Thymus (tissue), 11 donors: ENCODE data around the gene CIROP. TPM values are rescaled to one million over a fixed set of nuclear protein-coding genes. Genes with fewer than 3 reads are reported as not detected.
A peak's percentile ranks its signal among the peaks of the same experiment; 100 is the strongest.

Experiments used
- DNase-seq, 9 donors: peaks; one replicate each; pipeline ENCODE4 v3.0.0-alpha.2; 2013; ENCODE audit warnings: low spot score in 9 of 9, low read depth in 6 of 9, missing footprints in 1 of 9
- H3K27ac ChIP-seq, 2 donors: one replicate each; pipeline ENCODE4 v1.5.1; 2013; ENCODE audit warnings: control low read depth in 1 of 2, low read depth in 1 of 2, low read length in 1 of 2, mild to moderate bottlenecking in 1 of 2, moderate library complexity in 1 of 2
- H3K27me3 ChIP-seq, 2 donors: one replicate each; pipeline ENCODE4 v1.5.1; 2013; ENCODE audit warnings: low read length in 1 of 2; ENCODE audit not compliant: control insufficient read depth in 2 of 2, insufficient read depth in 1 of 2
- H3K36me3 ChIP-seq, 2 donors: one replicate each; pipeline ENCODE4 v1.5.1; 2013; ENCODE audit warnings: low read length in 1 of 2, mild to moderate bottlenecking in 1 of 2, moderate library complexity in 1 of 2; ENCODE audit not compliant: control insufficient read depth in 2 of 2, insufficient read depth in 2 of 2
- H3K4me1 ChIP-seq, 2 donors: one replicate each; pipeline ENCODE4 v1.5.1; 2013; ENCODE audit warnings: low read length in 2 of 2; ENCODE audit not compliant: control insufficient read depth in 2 of 2, insufficient read depth in 2 of 2
- H3K4me3 ChIP-seq, 2 donors: one replicate each; pipeline ENCODE4 v1.5.1; 2013; ENCODE audit warnings: low read length in 2 of 2, control low read depth in 1 of 2, mild to moderate bottlenecking in 1 of 2
- H3K9me3 ChIP-seq, 2 donors: one replicate each; pipeline ENCODE4 v1.5.1; 2013; ENCODE audit warnings: low read length in 1 of 2, mild to moderate bottlenecking in 1 of 2; ENCODE audit not compliant: control insufficient read depth in 2 of 2, insufficient read depth in 1 of 2
- WGBS: extraction: QIAGEN DNeasy Blood & Tissue Kit; methylation state at CpG from one replicate; pipeline ENCODE4 v1.1.7; 2013; 5-methylcytosine and 5-hydroxymethylcytosine counted together
- polyA plus RNA-seq: library from polyadenylated mRNA; stranded (reverse); fragments of 200-250 nt; gene quantifications from one replicate; pipeline ENCODE4 v1.2.3, GENCODE V29; 2013
- total RNA-seq: library from RNA; stranded (reverse); fragments of 120-200 nt; gene quantifications from one replicate; pipeline ENCODE4 v1.2.4, GENCODE V29; 2013
- donor health status: healthy.

CIROP gene
- total and polyA plus RNA-seq, 2 donors: 0.05 to 0.07 TPM

DNA sequence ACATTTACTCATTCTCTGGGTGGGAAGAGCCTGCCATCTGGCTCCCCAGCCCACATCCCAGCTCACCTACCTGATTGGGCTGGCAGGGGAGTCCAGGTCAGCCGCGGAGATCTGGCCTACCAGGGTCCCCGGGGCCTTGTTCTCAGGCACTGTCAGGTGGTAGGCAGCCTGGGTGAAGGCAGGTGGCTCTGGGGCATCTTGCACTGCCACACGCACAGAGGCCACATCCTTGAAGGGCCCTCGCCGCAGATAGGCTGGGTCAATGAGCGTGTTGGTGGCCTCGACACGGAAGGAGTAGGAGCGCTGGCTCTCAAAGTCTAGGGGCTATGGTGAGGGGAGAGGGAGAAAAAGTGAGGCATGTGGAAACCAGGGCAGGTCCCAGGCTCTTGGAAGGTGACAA is 51.4 kb downstream of the CIROP start:
- 98% methylated on average over 10 of the region's 10 CpGs for WGBS

DNA sequence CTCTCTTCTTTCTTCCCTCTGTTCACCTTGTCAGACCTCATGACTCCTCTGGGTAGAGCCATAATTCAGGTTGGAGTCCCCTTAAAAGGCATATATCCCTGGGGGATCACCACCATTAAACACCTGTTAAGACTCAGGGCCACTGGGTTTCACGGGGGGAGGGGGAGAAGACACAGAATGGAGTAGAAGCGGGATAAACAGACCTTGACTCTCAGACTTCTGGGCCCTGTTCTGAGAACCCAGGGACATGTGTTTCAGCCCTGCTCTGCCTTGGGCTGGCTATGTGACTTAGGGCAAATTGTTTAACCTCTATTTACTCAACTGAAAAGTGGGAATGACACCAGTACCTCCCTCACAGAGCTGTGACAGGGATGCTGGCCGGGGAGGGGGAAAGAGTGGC is 52.1 kb downstream of the CIROP start:
- Histone ChIP-seq H3K27me3 (peaks cover 0 to 13% of the 10 kb centered on the region in 2 donors), H3K9me3 (peaks cover 0 to 4% of the 10 kb centered on the region in 2 donors), H3K4me1 (peaks cover 13 to 22% of the 10 kb centered on the region in 2 donors), H3K36me3 (peaks cover 4 to 29% of the 10 kb centered on the region in 2 donors), H3K4me3 (no peak overlapping the region), H3K27ac (no peak overlapping the region)
- DNase-seq: no peak
- WGBS: 96% methylated on average over 3 of the region's 3 CpGs

More for the DNA sequence above, 51.4 kb downstream of the CIROP start:
- DNase-seq: no peak
- H3K9me3 ChIP-seq: peaks cover 0 to under 1% of the 10 kb centered on the region in 2 donors
- no peak overlapping the region for H3K27ac ChIP-seq
- H3K27me3 ChIP-seq: peaks cover 0 to 12% of the 10 kb centered on the region in 2 donors
- H3K36me3 ChIP-seq: peaks cover 8 to 30% of the 10 kb centered on the region in 2 donors
- peaks cover 15 to 29% of the 10 kb centered on the region in 2 donors for H3K4me1 ChIP-seq
- H3K4me3 ChIP-seq: no peak overlapping the region

DNA sequence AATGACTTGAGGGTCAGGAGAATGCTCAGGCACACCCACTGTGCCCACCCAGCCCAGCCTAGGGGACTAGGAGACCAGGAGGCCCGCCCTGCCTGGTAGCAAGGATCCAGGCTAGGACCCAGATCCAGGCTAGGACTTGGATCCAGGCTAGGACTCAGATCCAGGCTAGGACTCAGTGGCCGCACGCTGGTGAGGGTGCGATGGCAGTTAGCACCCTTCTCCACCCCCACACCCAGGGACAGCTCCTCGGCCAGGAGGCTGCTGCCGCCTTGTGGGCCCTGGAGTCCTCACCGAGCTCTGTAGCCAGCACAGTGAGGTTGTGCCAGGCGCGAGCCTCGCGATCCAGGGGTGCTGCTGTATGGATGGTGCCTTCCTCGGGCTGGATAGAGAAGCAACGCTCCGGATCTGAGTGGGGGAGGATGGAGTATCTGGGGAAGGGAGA is 52.6 kb downstream of the CIROP start:
- Histone ChIP-seq H3K4me1 (peaks cover 10 to 22% of the 10 kb centered on the region in 2 donors), H3K4me3 (no peak overlapping the region), H3K36me3 (peaks cover 4 to 29% of the 10 kb centered on the region in 2 donors), H3K9me3 (peaks cover 0 to 4% of the 10 kb centered on the region in 2 donors), H3K27ac (peak overlapping the region in 1 of 2 donors; percentile 21), H3K27me3 (peaks cover 0 to 17% of the 10 kb centered on the region in 2 donors)
- WGBS: 90% methylated on average over 14 of the region's 14 CpGs
- no peak for DNase-seq

DNA sequence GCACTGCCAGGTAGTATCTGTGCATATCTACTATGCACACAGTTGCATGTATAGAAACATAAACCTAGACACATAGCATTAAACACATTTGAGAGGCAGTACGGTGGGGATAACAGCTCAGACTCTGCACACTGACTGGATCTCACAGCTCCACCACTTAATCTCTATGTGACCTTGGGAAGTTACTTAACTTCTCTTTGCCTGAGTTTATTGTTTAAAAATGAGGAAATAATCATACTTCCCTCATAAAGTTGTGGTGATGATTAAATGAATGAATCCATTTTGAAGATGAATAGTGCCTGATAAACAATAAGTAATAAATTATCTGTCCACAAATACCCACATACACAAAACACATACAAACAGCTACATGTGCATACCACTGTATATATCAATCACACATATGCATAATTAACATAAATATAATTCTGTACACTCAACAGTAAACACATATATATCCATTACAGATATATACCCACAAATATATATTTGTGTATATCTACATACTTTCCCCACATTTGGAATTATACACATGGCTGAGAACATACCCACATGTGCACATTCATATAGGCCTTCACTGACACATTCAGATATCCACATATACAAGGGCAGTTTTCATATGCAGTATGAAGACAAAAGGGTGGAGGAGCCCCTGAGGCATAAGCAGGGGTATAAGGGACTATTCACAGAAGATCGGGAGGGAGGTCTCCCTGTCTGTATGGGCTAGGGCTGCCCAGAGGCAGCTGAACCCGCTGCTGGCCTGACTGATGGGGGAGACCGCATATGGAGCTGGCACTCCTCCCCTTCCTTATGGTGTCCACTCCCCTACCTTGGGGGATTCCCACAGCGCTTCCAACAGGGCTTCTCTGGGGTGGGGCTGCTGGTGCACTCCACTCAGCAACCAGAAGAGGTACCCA is 53.4 kb downstream of the CIROP start:
- peaks cover 0 to 4% of the 10 kb centered on the region in 2 donors for H3K9me3 ChIP-seq
- no peak for DNase-seq
- H3K4me3 ChIP-seq: no peak overlapping the region
- H3K36me3 ChIP-seq: peaks cover 4 to 29% of the 10 kb centered on the region in 2 donors
- peaks cover 0 to 11% of the 10 kb centered on the region in 2 donors for H3K27me3 ChIP-seq
- no peak overlapping the region for H3K27ac ChIP-seq
- H3K4me1 ChIP-seq: peaks cover 4 to 14% of the 10 kb centered on the region in 2 donors
- 94% methylated on average over 5 of the region's 5 CpGs for WGBS

Other genes starting within 250 kb of the CIROP start
- gene LRP10, start 233.2 kb downstream of the CIROP start, total RNA-seq: 11.4 TPM
- gene LRP10, start 233.2 kb downstream of the CIROP start, polyA plus RNA-seq: 18.6 TPM
- 0.47 TPM for gene REM2, start 221.8 kb downstream of the CIROP start, total RNA-seq
- gene REM2, start 221.8 kb downstream of the CIROP start, polyA plus RNA-seq: 3.2 TPM
- 85.2 TPM for gene RBM23, start 185.8 kb downstream of the CIROP start, total RNA-seq
- gene RBM23, start 185.8 kb downstream of the CIROP start, polyA plus RNA-seq: 41.8 TPM
- gene PRMT5, start 175.6 kb downstream of the CIROP start, total RNA-seq: 76.4 TPM
- gene PRMT5, start 175.6 kb downstream of the CIROP start, polyA plus RNA-seq: 31.8 TPM
- gene HAUS4, start 147.9 kb downstream of the CIROP start, total RNA-seq: 51.1 TPM
- 30.5 TPM for gene HAUS4, start 147.9 kb downstream of the CIROP start, polyA plus RNA-seq
- 14.4 TPM for gene AJUBA, start 122.4 kb downstream of the CIROP start, total RNA-seq
- gene AJUBA, start 122.4 kb downstream of the CIROP start, polyA plus RNA-seq: 22.4 TPM
- 23.8 TPM for gene C14orf93, start 94.8 kb downstream of the CIROP start, total RNA-seq
- gene C14orf93, start 94.8 kb downstream of the CIROP start, polyA plus RNA-seq: 17.5 TPM
- gene PSMB5, start 70.1 kb downstream of the CIROP start, total RNA-seq: 93.4 TPM
- 71.0 TPM for gene PSMB5, start 70.1 kb downstream of the CIROP start, polyA plus RNA-seq
- gene PSMB11, start 62.8 kb downstream of the CIROP start, total RNA-seq: 48.7 TPM
- 0.62 TPM for gene PSMB11, start 62.8 kb downstream of the CIROP start, polyA plus RNA-seq
- gene CDH24, start 47.5 kb downstream of the CIROP start, total RNA-seq: 2.8 TPM
- 7.0 TPM for gene CDH24, start 47.5 kb downstream of the CIROP start, polyA plus RNA-seq
- gene ACIN1, start 9.9 kb downstream of the CIROP start, total RNA-seq: 75.6 TPM
- gene ACIN1, start 9.9 kb downstream of the CIROP start, polyA plus RNA-seq: 123 TPM
- 52.9 TPM for gene C14orf119, start 9.5 kb downstream of the CIROP start, total RNA-seq
- 43.6 TPM for gene C14orf119, start 9.5 kb downstream of the CIROP start, polyA plus RNA-seq
- 2.5 TPM for gene CEBPE, start 14.3 kb upstream of the CIROP start, total RNA-seq
- 0.87 TPM for gene CEBPE, start 14.3 kb upstream of the CIROP start, polyA plus RNA-seq
- gene SLC7A8, start 78.7 kb upstream of the CIROP start, total RNA-seq: 3.2 TPM
- 15.0 TPM for gene SLC7A8, start 78.7 kb upstream of the CIROP start, polyA plus RNA-seq
- 0.05 TPM for gene RNF212B, start 132.9 kb upstream of the CIROP start, total RNA-seq
- gene RNF212B, start 132.9 kb upstream of the CIROP start, polyA plus RNA-seq: 0.07 TPM
- 10.6 TPM for gene HOMEZ, start 181.1 kb upstream of the CIROP start, total RNA-seq
- 10.2 TPM for gene HOMEZ, start 181.1 kb upstream of the CIROP start, polyA plus RNA-seq
- 6.6 TPM for gene PPP1R3E, start 197.9 kb upstream of the CIROP start, total RNA-seq
- 43.1 TPM for gene PPP1R3E, start 197.9 kb upstream of the CIROP start, polyA plus RNA-seq
- 5.5 TPM for gene BCL2L2, start 201.8 kb upstream of the CIROP start, total RNA-seq
- 20.6 TPM for gene BCL2L2, start 201.8 kb upstream of the CIROP start, polyA plus RNA-seq
- gene PABPN1, start 216.5 kb upstream of the CIROP start, total RNA-seq: 96.4 TPM
- 164 TPM for gene PABPN1, start 216.5 kb upstream of the CIROP start, polyA plus RNA-seq
- gene SLC22A17, start 247.9 kb upstream of the CIROP start, total RNA-seq: 1.2 TPM
- 6.3 TPM for gene SLC22A17, start 247.9 kb upstream of the CIROP start, polyA plus RNA-seq